Measurements from ENCODE around the gene EXOC5. TPM values are rescaled to one million over a fixed set of nuclear protein-coding genes. Genes with fewer than 3 reads are reported as not detected.

EXOC5 gene
- total RNA-seq, 5 donors from 2014 or later (not counting 1 experiment from before 2014, with no cell fraction given) = 28.3 to 45.1 (median 36.3) TPM

DNA sequence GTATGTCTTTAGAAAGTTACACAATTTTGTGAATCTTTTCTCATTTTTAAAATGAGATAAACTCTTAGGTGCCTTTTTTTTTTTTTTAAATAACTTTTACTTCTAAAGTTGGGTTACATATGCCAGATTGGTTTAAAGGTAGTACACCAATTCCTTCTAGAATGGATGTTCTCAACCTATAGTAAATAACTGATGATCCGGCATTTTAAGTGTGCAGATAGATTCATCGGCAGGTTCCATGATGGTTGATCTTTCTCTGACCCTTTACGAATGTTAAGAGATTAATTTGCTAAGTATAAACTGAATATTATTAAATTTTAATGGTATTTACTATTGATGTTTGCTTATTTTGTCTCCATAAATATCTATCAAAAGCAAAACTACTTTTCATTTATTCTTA lies 8.4 kb upstream of the EXOC5 start:
- Histone ChIP-seq H3K36me3 (ENCODE audit: control insufficient read depth in 2 of 2, extremely low read depth in 1 of 2, insufficient read depth in 1 of 2, low read length in 1 of 2) (peaks cover 0 to 36% of the 10 kb centered on the region in 2 donors), H3K9me3 (no peaks in the 10 kb centered on the region), H3K27me3 (replicated peaks in 1 of 2; ENCODE audit: control insufficient read depth in 2 of 2, extremely low read depth in 1 of 2, insufficient read depth in 2 of 2, low read length in 1 of 2) (no peaks in the 10 kb centered on the region), H3K4me3 (ENCODE audit: control insufficient read depth in 1 of 2, extremely low read depth in 1 of 2, low read length in 1 of 2) (no peak overlapping the region), H3K27ac (ENCODE audit: low read length) (no peak overlapping the region), H3K4me1 (ENCODE audit: control insufficient read depth in 1 of 2, extremely low read depth in 1 of 2, insufficient read depth in 2 of 2, low read length in 2 of 2) (no peaks in the 10 kb centered on the region)
- no peak overlapping the region for H3K27ac Mint-ChIP-seq
- ATAC-seq (replicated peaks in 1 of 4) = no peak
- no peaks in the 10 kb centered on the region for H3K27me3 Mint-ChIP-seq
- no peaks in the 10 kb centered on the region for H3K9me3 Mint-ChIP-seq
- H3K36me3 Mint-ChIP-seq = peaks cover 36% of the 10 kb centered on the region
- H3K4me1 Mint-ChIP-seq = peaks cover 21 to 26% (median 23%) of the 10 kb centered on the region in 3 donors
- H3K4me3 Mint-ChIP-seq = no peak overlapping the region
- CTCF ChIA-PET = no interaction called here
- POLR2A ChIA-PET = interaction anchor here in 1 of 2 donors (0.6 kb wide), 1 partner anchor 8 kb away, joined by 3 read pairs; no protein-coding TSS in a partner anchor
- DNase-seq = no peak
- no CpG with 5 or more reads among the region's 3 CpGs for WGBS (ENCODE audit: insufficient coverage)

DNA sequence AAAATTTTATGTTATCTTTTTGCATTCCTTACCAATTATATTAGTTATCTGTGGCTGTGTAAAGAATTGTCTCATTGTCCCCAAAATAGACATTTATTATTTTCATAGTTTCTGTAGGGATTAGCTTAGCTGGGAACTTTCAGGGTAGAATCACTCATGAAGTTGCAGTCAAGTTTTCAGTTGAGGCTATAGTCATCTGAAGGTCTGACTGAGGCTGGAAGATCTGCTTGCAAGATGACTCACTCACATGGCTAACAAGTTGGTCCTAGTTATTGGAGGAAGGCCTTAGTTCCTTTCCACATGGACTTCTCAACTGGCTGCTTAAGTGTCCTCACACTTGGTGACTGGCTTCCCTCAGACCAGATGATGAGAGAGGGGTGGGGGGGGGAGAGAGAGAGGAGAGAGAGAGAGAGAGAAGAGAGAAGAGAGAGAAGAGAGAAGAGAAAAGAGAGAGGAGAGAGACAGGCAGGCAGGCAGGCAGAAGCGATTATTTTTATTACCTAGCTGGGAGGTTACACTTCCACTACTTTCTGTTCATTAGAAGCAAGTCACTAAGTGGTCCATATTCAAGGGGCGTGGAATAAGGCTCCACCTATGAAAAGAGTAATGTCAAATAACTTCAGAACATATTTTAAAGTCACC lies 6.4 kb upstream of the EXOC5 start:
- Histone ChIP-seq H3K27ac (ENCODE audit: low read length) (no peak overlapping the region), H3K27me3 (replicated peaks in 1 of 2; ENCODE audit: control insufficient read depth in 2 of 2, extremely low read depth in 1 of 2, insufficient read depth in 2 of 2, low read length in 1 of 2) (no peaks in the 10 kb centered on the region), H3K9me3 (no peaks in the 10 kb centered on the region), H3K4me3 (ENCODE audit: control insufficient read depth in 1 of 2, extremely low read depth in 1 of 2, low read length in 1 of 2) (no peak overlapping the region), H3K36me3 (ENCODE audit: control insufficient read depth in 2 of 2, extremely low read depth in 1 of 2, insufficient read depth in 1 of 2, low read length in 1 of 2) (peaks cover 0 to 22% of the 10 kb centered on the region in 2 donors), H3K4me1 (ENCODE audit: control insufficient read depth in 1 of 2, extremely low read depth in 1 of 2, insufficient read depth in 2 of 2, low read length in 2 of 2) (peaks cover 3 to 11% of the 10 kb centered on the region in 2 experiments)
- no peaks in the 10 kb centered on the region for H3K27me3 Mint-ChIP-seq
- CTCF ChIA-PET = interaction anchor here in 1 of 2 donors (0.6 kb wide), 1 partner anchor 66 kb away, joined by 3 read pairs; no protein-coding TSS in a partner anchor
- peaks cover 26% of the 10 kb centered on the region for H3K36me3 Mint-ChIP-seq
- no peak overlapping the region for H3K27ac Mint-ChIP-seq
- no peaks in the 10 kb centered on the region for H3K9me3 Mint-ChIP-seq
- ATAC-seq (replicated peaks in 1 of 4) = no peak
- no peak overlapping the region for H3K4me3 Mint-ChIP-seq
- peaks cover 40 to 45% (median 43%) of the 10 kb centered on the region in 3 donors for H3K4me1 Mint-ChIP-seq
- DNase-seq = no peak
- WGBS (ENCODE audit: insufficient coverage) = no CpG with 5 or more reads among the region's 2 CpGs
- POLR2A ChIA-PET = interaction anchor here in 1 of 2 donors (0.6 kb wide), 1 partner anchor 46 kb away, joined by 3 read pairs; no protein-coding TSS in a partner anchor

DNA sequence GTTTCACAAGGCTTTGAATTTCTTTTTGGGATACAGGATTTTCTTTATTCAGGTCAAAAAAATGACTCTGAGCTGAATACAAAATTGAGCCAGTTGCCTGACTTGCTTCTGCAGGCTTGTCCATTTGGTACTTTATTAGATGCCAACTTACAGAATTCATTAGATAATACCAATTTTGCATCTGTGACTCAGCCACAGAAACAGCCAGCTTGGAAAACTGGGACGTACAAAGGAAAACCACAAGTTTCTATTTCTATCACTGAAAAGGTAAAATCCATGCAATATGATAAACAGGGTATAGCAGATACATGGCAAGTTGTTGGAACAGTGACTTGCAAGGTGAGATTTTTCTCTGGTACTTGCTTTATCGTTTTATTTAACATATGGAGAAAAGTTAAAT lies 5.8 kb upstream of the EXOC5 start:
- CTCF ChIA-PET = no interaction called here
- Mint-ChIP-seq H3K4me1 (peaks cover 45 to 50% (median 48%) of the 10 kb centered on the region in 3 donors), H3K4me3 (no peak overlapping the region), H3K27ac (no peak overlapping the region), H3K9me3 (no peaks in the 10 kb centered on the region), H3K27me3 (no peaks in the 10 kb centered on the region), H3K36me3 (peaks cover 23% of the 10 kb centered on the region)
- no peak overlapping the region for H3K4me3 ChIP-seq (ENCODE audit: control insufficient read depth in 1 of 2, extremely low read depth in 1 of 2, low read length in 1 of 2)
- H3K27me3 ChIP-seq (replicated peaks in 1 of 2; ENCODE audit: control insufficient read depth in 2 of 2, extremely low read depth in 1 of 2, insufficient read depth in 2 of 2, low read length in 1 of 2) = no peaks in the 10 kb centered on the region
- H3K4me1 ChIP-seq (ENCODE audit: control insufficient read depth in 1 of 2, extremely low read depth in 1 of 2, insufficient read depth in 2 of 2, low read length in 2 of 2) = peaks cover 8 to 14% of the 10 kb centered on the region in 2 experiments
- no CpG with 5 or more reads among the region's 2 CpGs for WGBS (ENCODE audit: insufficient coverage)
- DNase-seq (no peak), ATAC-seq (replicated peaks in 1 of 4) (no peak)
- no peaks in the 10 kb centered on the region for H3K9me3 ChIP-seq
- H3K27ac ChIP-seq (ENCODE audit: low read length) = no peak overlapping the region
- peaks cover 0 to 21% of the 10 kb centered on the region in 2 donors for H3K36me3 ChIP-seq (ENCODE audit: control insufficient read depth in 2 of 2, extremely low read depth in 1 of 2, insufficient read depth in 1 of 2, low read length in 1 of 2)
- POLR2A ChIA-PET = interaction anchor here in 1 of 2 donors (0.6 kb wide), 1 partner anchor 46 kb away, joined by 3 read pairs; no protein-coding TSS in a partner anchor

DNA sequence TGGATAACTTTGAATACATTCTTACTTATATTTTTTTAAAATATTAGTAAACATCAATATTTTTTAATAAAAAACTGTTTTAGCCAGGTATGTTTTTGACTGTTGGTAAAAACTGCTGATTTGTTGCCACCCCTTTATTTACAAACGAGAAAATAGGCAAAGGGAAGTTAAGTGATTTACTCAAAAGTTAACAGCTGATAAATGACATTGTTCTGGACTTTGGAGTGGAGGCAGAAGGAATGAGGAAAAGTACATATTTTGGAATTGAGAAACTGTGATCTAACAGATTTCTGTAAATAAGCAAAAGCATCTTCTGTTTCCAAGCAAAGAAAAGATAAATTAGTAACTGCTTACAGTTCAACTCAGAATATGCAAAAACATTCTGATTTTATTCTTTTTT lies 4.5 kb upstream of the EXOC5 start:
- Mint-ChIP-seq H3K4me1 (peaks cover 46 to 49% (median 47%) of the 10 kb centered on the region in 3 donors), H3K27me3 (no peaks in the 10 kb centered on the region), H3K36me3 (peaks cover 13% of the 10 kb centered on the region), H3K9me3 (no peaks in the 10 kb centered on the region), H3K4me3 (no peak overlapping the region), H3K27ac (no peak overlapping the region)
- ChIA-PET POLR2A (no interaction called here), CTCF (interaction anchor here in 1 of 2 donors (0.8 kb wide), 1 partner anchor 9 kb away, joined by 3 read pairs; no protein-coding TSS in a partner anchor)
- Histone ChIP-seq H3K27ac (ENCODE audit: low read length) (no peak overlapping the region), H3K9me3 (no peaks in the 10 kb centered on the region), H3K4me3 (ENCODE audit: control insufficient read depth in 1 of 2, extremely low read depth in 1 of 2, low read length in 1 of 2) (no peak overlapping the region), H3K36me3 (ENCODE audit: control insufficient read depth in 2 of 2, extremely low read depth in 1 of 2, insufficient read depth in 1 of 2, low read length in 1 of 2) (peaks cover 0 to 21% of the 10 kb centered on the region in 2 donors), H3K4me1 (ENCODE audit: control insufficient read depth in 1 of 2, extremely low read depth in 1 of 2, insufficient read depth in 2 of 2, low read length in 2 of 2) (peaks cover 8 to 14% of the 10 kb centered on the region in 2 experiments), H3K27me3 (replicated peaks in 1 of 2; ENCODE audit: control insufficient read depth in 2 of 2, extremely low read depth in 1 of 2, insufficient read depth in 2 of 2, low read length in 1 of 2) (no peaks in the 10 kb centered on the region)
- ATAC-seq (replicated peaks in 1 of 4) = no peak
- no CpG with 5 or more reads among the region's 1 CpG for WGBS (ENCODE audit: insufficient coverage)
- DNase-seq = no peak

DNA sequence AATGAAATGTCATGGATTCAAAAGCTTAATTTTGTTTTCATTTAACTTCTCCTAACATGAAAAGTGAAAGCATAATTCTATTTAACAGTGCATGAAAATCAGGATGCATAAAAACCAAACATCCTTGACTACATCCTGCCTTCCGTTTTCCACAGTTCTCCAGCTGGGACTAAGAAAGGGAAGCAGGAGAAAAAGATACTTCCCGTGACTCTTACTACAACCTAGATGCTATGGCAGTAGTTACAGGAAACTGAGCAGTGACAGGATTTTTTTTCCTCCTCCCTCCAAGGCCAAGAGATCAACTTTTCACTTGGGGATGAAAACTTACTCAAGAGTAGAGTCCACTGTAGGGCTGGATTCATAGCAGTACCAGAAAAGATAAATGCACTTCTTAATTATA lies 2.6 kb downstream of the EXOC5 start:
- no peaks in the 10 kb centered on the region for H3K9me3 Mint-ChIP-seq
- no peak overlapping the region for H3K4me3 ChIP-seq (ENCODE audit: control insufficient read depth in 1 of 2, extremely low read depth in 1 of 2, low read length in 1 of 2)
- H3K4me3 Mint-ChIP-seq = no peak overlapping the region
- peaks cover 4% of the 10 kb centered on the region for H3K36me3 Mint-ChIP-seq
- WGBS (ENCODE audit: insufficient coverage) = no CpG with 5 or more reads among the region's 2 CpGs
- H3K27ac Mint-ChIP-seq = no peak overlapping the region
- CTCF ChIA-PET = interaction anchor here in 1 of 2 donors (0.6 kb wide), 1 partner anchor 1922 kb away, joined by 6 read pairs; no protein-coding TSS in a partner anchor
- POLR2A ChIA-PET = no interaction called here
- H3K9me3 ChIP-seq = no peaks in the 10 kb centered on the region
- DNase-seq (no peak), ATAC-seq (replicated peaks in 1 of 4) (no peak)
- H3K4me1 Mint-ChIP-seq = peaks cover 65 to 73% (median 71%) of the 10 kb centered on the region in 3 donors
- H3K4me1 ChIP-seq (ENCODE audit: control insufficient read depth in 1 of 2, extremely low read depth in 1 of 2, insufficient read depth in 2 of 2, low read length in 2 of 2) = peaks cover 13 to 14% of the 10 kb centered on the region in 2 experiments
- no peaks in the 10 kb centered on the region for H3K27me3 ChIP-seq (replicated peaks in 1 of 2; ENCODE audit: control insufficient read depth in 2 of 2, extremely low read depth in 1 of 2, insufficient read depth in 2 of 2, low read length in 1 of 2)
- H3K27me3 Mint-ChIP-seq = no peaks in the 10 kb centered on the region
- H3K27ac ChIP-seq (ENCODE audit: low read length) = no peak overlapping the region
- H3K36me3 ChIP-seq (ENCODE audit: control insufficient read depth in 2 of 2, extremely low read depth in 1 of 2, insufficient read depth in 1 of 2, low read length in 1 of 2) = no peaks in the 10 kb centered on the region

DNA sequence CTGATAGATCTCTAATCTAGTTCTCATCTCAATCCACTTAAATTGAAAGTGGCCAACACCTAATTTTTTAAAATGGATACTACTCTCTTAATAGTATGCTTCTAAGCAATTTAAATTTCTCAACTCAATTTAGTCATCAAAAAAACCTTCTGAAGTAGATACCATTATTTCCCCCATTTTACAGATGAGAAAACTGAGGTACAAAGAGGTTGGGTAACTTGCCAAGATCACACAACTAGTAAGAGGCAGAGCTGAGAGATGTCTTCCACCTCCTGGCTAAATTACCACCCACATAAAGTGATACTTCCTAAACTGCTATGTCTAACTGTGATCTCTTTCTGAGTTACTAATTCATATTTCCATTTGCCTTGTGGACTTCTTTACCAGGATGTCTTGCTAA lies 6.6 kb downstream of the EXOC5 start:
- Histone ChIP-seq H3K27me3 (replicated peaks in 1 of 2; ENCODE audit: control insufficient read depth in 2 of 2, extremely low read depth in 1 of 2, insufficient read depth in 2 of 2, low read length in 1 of 2) (no peaks in the 10 kb centered on the region), H3K4me1 (ENCODE audit: control insufficient read depth in 1 of 2, extremely low read depth in 1 of 2, insufficient read depth in 2 of 2, low read length in 2 of 2) (peaks cover 0 to 3% of the 10 kb centered on the region in 2 experiments), H3K9me3 (no peaks in the 10 kb centered on the region), H3K36me3 (ENCODE audit: control insufficient read depth in 2 of 2, extremely low read depth in 1 of 2, insufficient read depth in 1 of 2, low read length in 1 of 2) (no peaks in the 10 kb centered on the region), H3K27ac (ENCODE audit: low read length) (no peak overlapping the region), H3K4me3 (ENCODE audit: control insufficient read depth in 1 of 2, extremely low read depth in 1 of 2, low read length in 1 of 2) (no peak overlapping the region)
- Mint-ChIP-seq H3K4me1 (peaks cover 45 to 58% (median 56%) of the 10 kb centered on the region in 3 donors), H3K27me3 (no peaks in the 10 kb centered on the region), H3K36me3 (peaks cover 27% of the 10 kb centered on the region), H3K4me3 (no peak overlapping the region), H3K27ac (no peak overlapping the region), H3K9me3 (no peaks in the 10 kb centered on the region)
- no peak for ATAC-seq (replicated peaks in 1 of 4)
- CTCF ChIA-PET = no interaction called here
- POLR2A ChIA-PET = interaction anchor here in 1 of 2 donors (0.6 kb wide), 1 partner anchor 1461 kb away, joined by 3 read pairs; no protein-coding TSS in a partner anchor
- DNase-seq = no peak

Data from T-cell (primary cell).